Ovary (tissue), 3 donors: ENCODE results near the gene MIB1.

Experiments
- POLR2A ChIP-seq: fragments of 450-650 bp; IDR thresholded peaks from one replicate; pipeline ENCODE4 v1.6.1; 2017; ENCODE audit warnings: antibody characterized with exemption, mild to moderate bottlenecking, moderate library complexity
- TF ChIP-seq, protein P1 (sequence below), 3 donors: fragments of 450-650 bp in 2 of 3; fragments of 200-600 bp in 1 of 3; IDR thresholded peaks; one replicate each; pipeline versions ENCODE4 v1.5.1 to v1.8.0; 2016 to 2022; ENCODE audit warnings: antibody characterized with exemption in 3 of 3, mild to moderate bottlenecking in 1 of 3
- donor health status: DM: no; HTN: no; CAD: no.

DNA sequence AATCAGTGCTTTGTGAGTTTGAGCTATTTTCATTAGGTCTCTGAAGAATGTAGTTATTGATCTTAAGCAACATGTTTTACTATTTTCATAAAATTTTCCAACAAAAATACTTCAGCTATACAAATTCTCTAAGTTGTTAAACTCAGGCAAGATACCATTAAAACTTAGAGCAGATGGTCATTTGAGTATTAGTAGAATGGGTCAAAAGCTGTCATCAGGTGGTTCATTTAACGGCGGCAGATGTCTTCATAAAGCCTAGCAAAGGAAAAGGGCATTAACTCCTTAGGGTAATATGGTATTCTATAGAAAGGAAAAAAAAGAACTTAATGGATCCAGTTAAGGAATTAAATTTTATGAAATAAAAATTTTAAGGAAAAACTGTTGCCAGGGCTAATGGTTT is 19.2 kb downstream of the MIB1 start:
- TF ChIP-seq, protein P1, sequence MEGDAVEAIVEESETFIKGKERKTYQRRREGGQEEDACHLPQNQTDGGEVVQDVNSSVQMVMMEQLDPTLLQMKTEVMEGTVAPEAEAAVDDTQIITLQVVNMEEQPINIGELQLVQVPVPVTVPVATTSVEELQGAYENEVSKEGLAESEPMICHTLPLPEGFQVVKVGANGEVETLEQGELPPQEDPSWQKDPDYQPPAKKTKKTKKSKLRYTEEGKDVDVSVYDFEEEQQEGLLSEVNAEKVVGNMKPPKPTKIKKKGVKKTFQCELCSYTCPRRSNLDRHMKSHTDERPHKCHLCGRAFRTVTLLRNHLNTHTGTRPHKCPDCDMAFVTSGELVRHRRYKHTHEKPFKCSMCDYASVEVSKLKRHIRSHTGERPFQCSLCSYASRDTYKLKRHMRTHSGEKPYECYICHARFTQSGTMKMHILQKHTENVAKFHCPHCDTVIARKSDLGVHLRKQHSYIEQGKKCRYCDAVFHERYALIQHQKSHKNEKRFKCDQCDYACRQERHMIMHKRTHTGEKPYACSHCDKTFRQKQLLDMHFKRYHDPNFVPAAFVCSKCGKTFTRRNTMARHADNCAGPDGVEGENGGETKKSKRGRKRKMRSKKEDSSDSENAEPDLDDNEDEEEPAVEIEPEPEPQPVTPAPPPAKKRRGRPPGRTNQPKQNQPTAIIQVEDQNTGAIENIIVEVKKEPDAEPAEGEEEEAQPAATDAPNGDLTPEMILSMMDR (IDR thresholded peaks at IDR 0.05), result no peak
- TF ChIP-seq POLR2A, result no peak
